Fibroblast of lung (primary cell): ENCODE data around the gene PLOD3.
A peak's percentile ranks its signal among the peaks of the same experiment; 100 is the strongest.

Experiments used
- EZH2 ChIP-seq: IDR thresholded peaks from 2 replicates; pipeline ENCODE4 v1.5.1; 2012; ENCODE audit warnings: low read length, control low read depth, mild to moderate bottlenecking; ENCODE audit errors: missing control alignments
- TF ChIP-seq, protein P1 (sequence below), 2 donors: IDR thresholded peaks in 1 of 2; conservative IDR thresholded peaks in 1 of 2; 1 replicate in 1 of 2; 2 replicates in 1 of 2; pipeline ENCODE4 v1.5.1; 2011 to 2012; ENCODE audit warnings: low read length in 2 of 2, control low read depth in 1 of 2, inconsistent platforms in 1 of 2, low read depth in 1 of 2, mild to moderate bottlenecking in 1 of 2

DNA sequence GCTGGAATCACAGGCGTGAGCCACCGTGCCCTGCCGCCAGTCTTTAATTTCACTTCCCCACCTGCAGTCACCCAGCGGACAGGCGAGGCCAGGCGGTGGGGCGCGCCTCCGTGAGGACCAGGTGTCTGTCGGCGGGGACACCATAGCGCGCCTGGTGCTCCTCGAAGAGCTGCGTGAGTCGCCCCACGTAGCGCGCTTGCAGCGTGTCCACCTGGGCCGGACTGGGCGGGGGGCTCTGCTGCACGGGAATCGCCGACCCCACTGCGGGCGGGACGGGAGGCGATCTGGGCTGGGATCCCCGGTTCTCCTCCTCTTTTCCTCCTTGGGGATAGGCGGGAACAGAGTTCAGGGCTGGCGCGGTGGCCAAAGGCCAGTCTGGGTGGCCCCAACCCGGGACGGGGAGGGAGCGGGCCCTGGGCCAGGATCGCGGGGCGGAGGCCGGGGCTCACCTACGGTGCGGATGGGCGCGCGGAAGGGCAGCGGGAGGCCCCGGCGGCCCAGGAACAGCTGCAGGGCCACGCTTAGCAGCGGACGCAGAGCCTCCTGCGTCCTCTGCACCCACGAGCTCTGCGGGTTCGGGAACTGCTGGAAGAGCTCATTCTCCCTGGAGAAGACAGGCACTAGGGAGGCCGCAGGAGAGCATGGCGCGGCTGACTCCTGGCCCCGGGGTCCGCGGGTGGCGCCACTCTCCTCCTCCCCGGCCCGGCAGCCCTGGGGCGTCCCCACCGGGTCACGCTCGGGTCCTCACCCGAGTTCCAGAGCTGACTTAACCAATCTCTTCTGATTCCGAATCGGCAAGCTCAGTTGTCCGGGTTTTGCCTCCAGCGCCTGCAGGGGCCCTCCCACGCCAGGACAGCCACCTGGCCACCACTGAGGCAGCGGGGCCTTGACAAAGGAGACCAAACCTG lies 15.4 kb downstream of the PLOD3 start:
- TF ChIP-seq, protein P1, sequence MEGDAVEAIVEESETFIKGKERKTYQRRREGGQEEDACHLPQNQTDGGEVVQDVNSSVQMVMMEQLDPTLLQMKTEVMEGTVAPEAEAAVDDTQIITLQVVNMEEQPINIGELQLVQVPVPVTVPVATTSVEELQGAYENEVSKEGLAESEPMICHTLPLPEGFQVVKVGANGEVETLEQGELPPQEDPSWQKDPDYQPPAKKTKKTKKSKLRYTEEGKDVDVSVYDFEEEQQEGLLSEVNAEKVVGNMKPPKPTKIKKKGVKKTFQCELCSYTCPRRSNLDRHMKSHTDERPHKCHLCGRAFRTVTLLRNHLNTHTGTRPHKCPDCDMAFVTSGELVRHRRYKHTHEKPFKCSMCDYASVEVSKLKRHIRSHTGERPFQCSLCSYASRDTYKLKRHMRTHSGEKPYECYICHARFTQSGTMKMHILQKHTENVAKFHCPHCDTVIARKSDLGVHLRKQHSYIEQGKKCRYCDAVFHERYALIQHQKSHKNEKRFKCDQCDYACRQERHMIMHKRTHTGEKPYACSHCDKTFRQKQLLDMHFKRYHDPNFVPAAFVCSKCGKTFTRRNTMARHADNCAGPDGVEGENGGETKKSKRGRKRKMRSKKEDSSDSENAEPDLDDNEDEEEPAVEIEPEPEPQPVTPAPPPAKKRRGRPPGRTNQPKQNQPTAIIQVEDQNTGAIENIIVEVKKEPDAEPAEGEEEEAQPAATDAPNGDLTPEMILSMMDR (conservative IDR thresholded peaks at IDR 0.05 in 1 of 2, IDR thresholded peaks at IDR 0.05 in 1 of 2; ENCODE audit: low read depth in 1 of 2, low read length in 2 of 2): no peak
- TF ChIP-seq EZH2: peak; percentile 87
